HepG2 (cell line): ENCODE data around the gene RAP1GAP2. TPM values are rescaled to one million over a fixed set of nuclear protein-coding genes. Genes with fewer than 3 reads are reported as not detected.

Experiments
- ATAC-seq: fragments of 200-7000 bp; cut with Tn5 transposase; 3 replicates; pipeline ENCODE4 v1.9.1; 2020; ENCODE audit warnings: mild to moderate bottlenecking, moderate library complexity
- BruUV-seq: library from RNA; stranded (reverse); fragments of 400-500 nt; replicated peaks from 2 replicates; lab custom pipeline; 2021; lab: Mats Ljungman, UMichigan
- CTCF ChIA-PET: fragments of 300-600 bp; formaldehyde crosslinking; extraction: SDS; loops from one replicate; lab custom pipeline; 2021; ENCODE audit warnings: low total read pairs, inconsistent platforms, low intra/inter-chr PET ratio; lab: Yijun Ruan, JAX
- POLR2A ChIA-PET: fragments of 350-600 bp; sonication (Branson Sonifier 250); formaldehyde crosslinking; loops from one replicate; lab custom pipeline; 2020; ENCODE audit warnings: antibody characterized with exemption, inconsistent platforms; lab: Yijun Ruan, JAX
- DNase-seq: peaks from one replicate; pipeline ENCODE4 v3.0.0-alpha.2; 2015; ENCODE audit warnings: low spot score
- FAIRE-seq: peaks from 3 replicates; lab custom pipeline; 2011; peaks lifted over from hg19 to GRCh38; lab: Jason Lieb, UNC
- H2AFZ ChIP-seq: one replicate; pipeline ENCODE4 v1.6.1; 2011; ENCODE audit warnings: low read length, inconsistent platforms
- H3K27ac ChIP-seq: fragments of 300-600 bp; 3 replicates; pipeline ENCODE4 v1.8.0; 2011; ENCODE audit warnings: mixed run types, mild to moderate bottlenecking, mixed read lengths, low read length, inconsistent platforms; ENCODE audit not compliant: insufficient read depth; ENCODE audit errors: extremely low read length
- H3K27me3 ChIP-seq, 2 experiments: fragments of 200-600 bp in 1 of 2; 2 replicates in 1 of 2; 3 replicates in 1 of 2; pipeline versions ENCODE4 v1.6.0 to v1.8.0; 2011; ENCODE audit warnings: low read length in 2 of 2, mild to moderate bottlenecking in 2 of 2, moderate library complexity in 2 of 2, inconsistent platforms in 1 of 2; ENCODE audit not compliant: insufficient read depth in 2 of 2, control insufficient read depth in 1 of 2
- H3K36me3 ChIP-seq, 2 experiments: fragments of 200-600 bp in 1 of 2; replicated peaks in 1 of 2; 2 replicates in 1 of 2; 3 replicates in 1 of 2; pipeline versions ENCODE4 v1.5.1 to v1.8.0; 2011; ENCODE audit warnings: low read length in 2 of 2, inconsistent platforms in 1 of 2; ENCODE audit not compliant: insufficient read depth in 2 of 2, control insufficient read depth in 1 of 2
- H3K4me1 ChIP-seq: 2 replicates; pipeline ENCODE4 v1.5.1; 2012; ENCODE audit warnings: low read length, inconsistent platforms; ENCODE audit not compliant: insufficient read depth
- H3K4me2 ChIP-seq: 2 replicates; pipeline ENCODE4 v1.6.0; 2011; ENCODE audit warnings: low read depth, low read length, inconsistent platforms
- H3K4me3 ChIP-seq, 3 experiments: fragments of 200-600 bp in 1 of 3; sonication (generic), shearing (Covaris generic) in 1 of 3; replicated peaks in 1 of 3; 2 replicates each; pipeline ENCODE4 v1.5.1; 2011 to 2016; ENCODE audit warnings: low read length in 3 of 3, inconsistent platforms in 2 of 3, low read depth in 2 of 3, mild to moderate bottlenecking in 2 of 3, control low read depth in 1 of 3, mixed read lengths in 1 of 3; ENCODE audit not compliant: insufficient read depth in 1 of 3
- H3K79me2 ChIP-seq: one replicate; pipeline ENCODE4 v1.6.1; 2011; ENCODE audit warnings: low read length, inconsistent platforms; ENCODE audit not compliant: insufficient read depth
- H3K9ac ChIP-seq: 2 replicates; pipeline ENCODE4 v1.6.0; 2011; ENCODE audit warnings: mild to moderate bottlenecking, low read depth, low read length, inconsistent platforms; ENCODE audit not compliant: insufficient read depth
- H3K9me3 ChIP-seq: 2 replicates; pipeline ENCODE4 v1.5.1; 2012; ENCODE audit warnings: mild to moderate bottlenecking, low read length
- H4K20me1 ChIP-seq: 2 replicates; pipeline ENCODE4 v1.6.0; 2011; ENCODE audit warnings: inconsistent platforms, mild to moderate bottlenecking, low read length, moderate library complexity; ENCODE audit not compliant: insufficient read depth
- HDAC2 ChIP-seq: sonication (generic); formaldehyde crosslinking; IDR thresholded peaks from 2 replicates; pipeline ENCODE4 v1.4.0; 2020; ENCODE audit warnings: missing genetic modification reagents
- HDAC6 ChIP-seq: fragments of 200-600 bp; sonication (generic); IDR thresholded peaks from 2 replicates; pipeline ENCODE4 v1.7.0; 2017; ENCODE audit warnings: mild to moderate bottlenecking, antibody characterized with exemption, low read length, low read depth
- HNF1B ChIP-seq: sonication (generic); formaldehyde crosslinking; IDR thresholded peaks from 2 replicates; pipeline ENCODE4 v1.5.1; 2020; ENCODE audit warnings: mild to moderate bottlenecking, moderate library complexity, missing genetic modification reagents
- NAIF1 ChIP-seq: sonication (generic); formaldehyde crosslinking; IDR thresholded peaks from 2 replicates; pipeline ENCODE4 v1.5.0; 2020; ENCODE audit warnings: mild to moderate bottlenecking, missing genetic modification reagents, borderline replicate concordance
- NFKBIZ ChIP-seq: IDR thresholded peaks from 2 replicates; pipeline ENCODE4 v1.6.1; 2018; ENCODE audit warnings: missing genetic modification reagents, missing compliant biosample characterization
- PPARG ChIP-seq: conservative IDR thresholded peaks from 2 replicates; pipeline ENCODE4 v1.6.1; 2016; ENCODE audit warnings: missing biosample characterization, missing genetic modification reagents
- RARA ChIP-seq: IDR thresholded peaks from 2 replicates; pipeline ENCODE4 v1.6.1; 2016; ENCODE audit warnings: missing genetic modification reagents, missing compliant biosample characterization
- SKI ChIP-seq: fragments of 450-650 bp; IDR thresholded peaks from one replicate; pipeline ENCODE4 v1.6.1; 2018; ENCODE audit warnings: mild to moderate bottlenecking; ENCODE audit not compliant: partially characterized antibody
- ZBTB39 ChIP-seq: sonication (generic); formaldehyde crosslinking; IDR thresholded peaks from 2 replicates; pipeline ENCODE4 v1.5.0; 2020; ENCODE audit warnings: missing genetic modification reagents
- ZKSCAN8 ChIP-seq: IDR thresholded peaks from 2 replicates; pipeline ENCODE4 v1.6.1; 2016; ENCODE audit warnings: borderline replicate concordance, missing genetic modification reagents, missing compliant biosample characterization
- ZNF572 ChIP-seq: sonication (generic); formaldehyde crosslinking; IDR thresholded peaks from 2 replicates; pipeline ENCODE4 v1.5.1; 2020; ENCODE audit warnings: mild to moderate bottlenecking, missing genetic modification reagents
- ZNF75D ChIP-seq: sonication (generic); formaldehyde crosslinking; IDR thresholded peaks from 2 replicates; pipeline ENCODE4 v1.8.1; 2023; ENCODE audit warnings: missing genetic modification reagents, mild to moderate bottlenecking, borderline replicate concordance
- WGBS: methylation state at CpG from one replicate; pipeline ENCODE4 v1.1.6; 2017; ENCODE audit warnings: low lambda C conversion rate; 5-methylcytosine and 5-hydroxymethylcytosine counted together
- in situ Hi-C: cut with HindIII; loops from 2 replicates; pipeline ENCODE4 v1.10.0; 2017; ENCODE audit warnings: low pct_unique_long_range_greater_than_20kb; ENCODE audit not compliant: extremely low pct_ligation_motif_present
- intact Hi-C: fragments of 100-400 bp; cut with micrococcal nuclease; formaldehyde crosslinking; loops from one replicate; pipeline ENCODE4 v1.10.0; 2022; ENCODE audit not compliant: unreplicated experiment
- polyA plus RNA-seq, 8 experiments: library from polyadenylated mRNA; depleted of rRNA in 3 of 8; stranded (reverse) in 7 of 8; unstranded in 1 of 8; fragments of >200 nt; fragmentation: Illumina TruSeq in 4 of 8; extraction: Trizol in 4 of 8; gene quantifications; 2 replicates each; pipeline versions ENCODE4 v1.2.1 to v1.2.3, GENCODE V29; 2011 to 2016; ENCODE audit warnings: low read depth in 4 of 8, missing spikeins in 1 of 8, mixed read lengths in 1 of 8; ENCODE audit not compliant: insufficient read depth in 1 of 8
- total RNA-seq, 5 experiments: library from RNA; depleted of rRNA; stranded (reverse); fragments of >200 nt; fragmentation: Illumina TruSeq; extraction: Trizol; gene quantifications; 2 replicates each; pipeline ENCODE4 v1.2.3, GENCODE V29; 2016; ENCODE audit warnings: low read depth in 1 of 5
- TF ChIP-seq, protein P1 (sequence below), 2 experiments: fragments of 450-650 bp in 1 of 2; sonication (generic) in 1 of 2; formaldehyde crosslinking in 1 of 2; IDR thresholded peaks; 2 replicates each; pipeline versions ENCODE4 v1.6.1 to v1.8.0; 2016 to 2022; ENCODE audit warnings: antibody characterized with exemption in 1 of 2, mild to moderate bottlenecking in 1 of 2, missing genetic modification reagents in 1 of 2

The RAP1GAP2 gene
- total and polyA plus RNA-seq, 2 of the 13 experiments (the other 11 are each of a cell fraction or from before 2014, with no cell fraction given) = 10.9 to 12.0 TPM

DNA sequence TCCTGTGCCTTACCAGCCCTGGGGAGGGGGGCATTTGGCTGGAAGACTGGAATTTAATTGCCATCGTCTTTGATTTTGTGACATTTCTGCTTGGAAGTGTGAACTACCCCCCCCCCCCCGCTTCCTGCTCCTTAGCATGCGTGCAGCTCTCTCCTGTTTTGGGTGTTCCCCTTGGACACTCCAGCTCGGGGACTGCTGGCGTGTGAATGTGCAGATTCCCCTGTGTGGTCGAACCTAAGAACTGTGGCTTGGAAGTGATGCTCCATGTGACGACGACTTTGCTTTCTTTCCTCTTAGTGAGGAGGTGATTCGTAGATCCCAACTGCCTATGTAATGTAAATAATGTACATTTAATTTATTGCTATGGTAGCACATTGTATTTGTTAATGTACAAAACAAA is 241.0 kb downstream of the RAP1GAP2 start:
- Histone ChIP-seq H3K79me2 (no peaks in the 10 kb centered on the region), H4K20me1 (no peaks in the 10 kb centered on the region), H3K4me3 (no peak overlapping the region), H3K9ac (no peak overlapping the region), H3K36me3 (no peaks in the 10 kb centered on the region), H3K27ac (no peak overlapping the region), H3K27me3 (no peaks in the 10 kb centered on the region; a peak in 1 of 5 replicates), H3K4me2 (no peak overlapping the region), H3K9me3 (no peaks in the 10 kb centered on the region), H3K4me1 (no peaks in the 10 kb centered on the region), H2AFZ (no peak overlapping the region)
- 86% methylated on average over 5 of the region's 9 CpGs for WGBS
- ChIA-PET POLR2A (no interaction called here), CTCF (no interaction called here)
- in situ Hi-C loops (no loop called here), intact Hi-C loops (no loop called here)
- ATAC-seq (no peak), FAIRE-seq (no peak), DNase-seq (no peak)
- BruUV-seq = no TSS peak
- TF ChIP-seq ZNF572 (no peak), NAIF1 (CRISPR knock-in tag) (no peak), ZNF75D (CRISPR knock-in tag) (no peak), HDAC6 (no peak), NFKBIZ (CRISPR knock-in tag) (no peak), ZKSCAN8 (no peak), HNF1B (no peak), HDAC2 (CRISPR knock-in tag) (no peak), PPARG (CRISPR knock-in tag) (no peak), RARA (CRISPR knock-in tag) (no peak), ZBTB39 (CRISPR knock-in tag) (no peak), SKI (no peak)
- TF ChIP-seq, protein P1, sequence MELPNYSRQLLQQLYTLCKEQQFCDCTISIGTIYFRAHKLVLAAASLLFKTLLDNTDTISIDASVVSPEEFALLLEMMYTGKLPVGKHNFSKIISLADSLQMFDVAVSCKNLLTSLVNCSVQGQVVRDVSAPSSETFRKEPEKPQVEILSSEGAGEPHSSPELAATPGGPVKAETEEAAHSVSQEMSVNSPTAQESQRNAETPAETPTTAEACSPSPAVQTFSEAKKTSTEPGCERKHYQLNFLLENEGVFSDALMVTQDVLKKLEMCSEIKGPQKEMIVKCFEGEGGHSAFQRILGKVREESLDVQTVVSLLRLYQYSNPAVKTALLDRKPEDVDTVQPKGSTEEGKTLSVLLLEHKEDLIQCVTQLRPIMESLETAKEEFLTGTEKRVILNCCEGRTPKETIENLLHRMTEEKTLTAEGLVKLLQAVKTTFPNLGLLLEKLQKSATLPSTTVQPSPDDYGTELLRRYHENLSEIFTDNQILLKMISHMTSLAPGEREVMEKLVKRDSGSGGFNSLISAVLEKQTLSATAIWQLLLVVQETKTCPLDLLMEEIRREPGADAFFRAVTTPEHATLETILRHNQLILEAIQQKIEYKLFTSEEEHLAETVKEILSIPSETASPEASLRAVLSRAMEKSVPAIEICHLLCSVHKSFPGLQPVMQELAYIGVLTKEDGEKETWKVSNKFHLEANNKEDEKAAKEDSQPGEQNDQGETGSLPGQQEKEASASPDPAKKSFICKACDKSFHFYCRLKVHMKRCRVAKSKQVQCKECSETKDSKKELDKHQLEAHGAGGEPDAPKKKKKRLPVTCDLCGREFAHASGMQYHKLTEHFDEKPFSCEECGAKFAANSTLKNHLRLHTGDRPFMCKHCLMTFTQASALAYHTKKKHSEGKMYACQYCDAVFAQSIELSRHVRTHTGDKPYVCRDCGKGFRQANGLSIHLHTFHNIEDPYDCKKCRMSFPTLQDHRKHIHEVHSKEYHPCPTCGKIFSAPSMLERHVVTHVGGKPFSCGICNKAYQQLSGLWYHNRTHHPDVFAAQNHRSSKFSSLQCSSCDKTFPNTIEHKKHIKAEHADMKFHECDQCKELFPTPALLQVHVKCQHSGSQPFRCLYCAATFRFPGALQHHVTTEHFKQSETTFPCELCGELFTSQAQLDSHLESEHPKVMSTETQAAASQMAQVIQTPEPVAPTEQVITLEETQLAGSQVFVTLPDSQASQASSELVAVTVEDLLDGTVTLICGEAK (IDR thresholded peaks at IDR 0.05) = no peak
- TF ChIP-seq, protein P1 (CRISPR knock-in tag; IDR thresholded peaks at IDR 0.05) = no peak
